RWPE1 (cell line): Measurements from ENCODE around the gene MARVELD1.

Experiments used
- CTCF ChIA-PET: fragments of 350-600 bp; sonication (Branson Sonifier 250); formaldehyde crosslinking; extraction: SDS; loops from one replicate; lab custom pipeline; 2021; lab: Yijun Ruan, JAX
- POLR2A ChIA-PET: fragments of 400-600 bp; formaldehyde crosslinking; extraction: SDS; loops from one replicate; lab custom pipeline; 2020; ENCODE audit warnings: antibody characterized with exemption; ENCODE audit not compliant: low non-redundant PET; lab: Yijun Ruan, JAX
- DNase-seq: peaks from one replicate; pipeline ENCODE4 v3.0.0; 2012; ENCODE audit warnings: low spot score
- H3K27ac ChIP-seq: fragments of 450-650 bp; 2 replicates; pipeline ENCODE4 v1.5.1; 2017
- CTCF ChIP-seq: fragments of 450-650 bp; conservative IDR thresholded peaks from 2 replicates; pipeline ENCODE4 v1.5.1; 2017; ENCODE audit warnings: low read depth, mild to moderate bottlenecking

Gene MARVELD1

GRCh38 chr10:97766106-97766810 lies 52.7 kb downstream of the MARVELD1 start:
- POLR2A ChIA-PET, result no interaction called here
- no peak for DNase-seq
- no peak for TF ChIP-seq CTCF
- CTCF ChIA-PET, result no interaction called here
- H3K27ac ChIP-seq, result no peak overlapping the region

DNA sequence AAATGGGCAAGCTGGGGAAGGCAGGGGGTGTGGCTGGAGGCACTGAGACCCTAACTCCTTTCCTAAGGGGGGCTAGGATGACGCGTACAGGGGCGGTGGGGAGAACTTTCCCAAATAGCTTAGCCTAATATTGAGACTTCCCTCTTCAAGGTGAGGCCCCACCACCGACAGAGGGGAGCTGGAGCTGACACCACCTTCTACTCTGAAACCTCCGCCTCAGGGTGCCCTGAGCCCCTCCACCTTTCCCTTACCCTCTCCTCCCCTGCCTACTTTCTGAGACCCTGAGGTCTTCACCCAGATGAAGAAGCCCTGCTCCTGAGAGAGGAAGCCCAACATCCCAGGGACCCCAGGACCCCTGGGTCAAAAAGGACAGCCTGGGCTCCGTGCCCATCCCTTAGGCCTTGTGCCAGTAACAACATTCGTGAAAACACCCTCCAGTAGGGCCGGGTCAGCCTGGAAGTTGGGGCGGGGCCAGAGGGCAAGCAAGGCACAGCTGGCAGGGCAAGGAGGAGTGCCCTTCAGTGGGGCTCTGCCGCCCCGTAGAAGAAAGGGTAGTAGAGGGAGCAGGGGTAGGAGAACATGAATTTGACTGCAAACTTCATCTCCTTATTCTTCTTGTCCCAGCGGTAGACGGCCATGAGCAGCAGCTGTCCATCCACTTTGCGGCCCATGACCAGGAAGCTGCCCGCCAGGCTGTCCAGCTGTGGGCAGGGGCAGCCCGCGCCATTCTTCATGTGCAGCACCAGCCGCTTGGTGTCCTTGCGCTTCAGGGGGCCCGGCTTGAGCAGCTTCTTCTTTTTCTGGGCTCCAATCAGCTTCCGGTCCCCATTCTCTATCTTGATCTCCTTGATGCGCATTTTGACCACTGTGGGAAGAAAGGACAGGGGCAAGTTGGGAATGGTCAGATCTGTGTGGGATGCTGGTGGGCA lies 53.7 kb downstream of the MARVELD1 start:
- H3K27ac ChIP-seq, result no peak overlapping the region
- TF ChIP-seq CTCF, result no peak
- ChIA-PET CTCF (interaction anchor here (0.6 to 1.1 kb wide), 2 partner anchors 25 to 90 kb away, joined by 4 read pairs; no protein-coding TSS in a partner anchor), POLR2A (no interaction called here)
- DNase-seq, result no peak
